ENCODE results near the gene SLC7A1.

The SLC7A1 gene

DNA sequence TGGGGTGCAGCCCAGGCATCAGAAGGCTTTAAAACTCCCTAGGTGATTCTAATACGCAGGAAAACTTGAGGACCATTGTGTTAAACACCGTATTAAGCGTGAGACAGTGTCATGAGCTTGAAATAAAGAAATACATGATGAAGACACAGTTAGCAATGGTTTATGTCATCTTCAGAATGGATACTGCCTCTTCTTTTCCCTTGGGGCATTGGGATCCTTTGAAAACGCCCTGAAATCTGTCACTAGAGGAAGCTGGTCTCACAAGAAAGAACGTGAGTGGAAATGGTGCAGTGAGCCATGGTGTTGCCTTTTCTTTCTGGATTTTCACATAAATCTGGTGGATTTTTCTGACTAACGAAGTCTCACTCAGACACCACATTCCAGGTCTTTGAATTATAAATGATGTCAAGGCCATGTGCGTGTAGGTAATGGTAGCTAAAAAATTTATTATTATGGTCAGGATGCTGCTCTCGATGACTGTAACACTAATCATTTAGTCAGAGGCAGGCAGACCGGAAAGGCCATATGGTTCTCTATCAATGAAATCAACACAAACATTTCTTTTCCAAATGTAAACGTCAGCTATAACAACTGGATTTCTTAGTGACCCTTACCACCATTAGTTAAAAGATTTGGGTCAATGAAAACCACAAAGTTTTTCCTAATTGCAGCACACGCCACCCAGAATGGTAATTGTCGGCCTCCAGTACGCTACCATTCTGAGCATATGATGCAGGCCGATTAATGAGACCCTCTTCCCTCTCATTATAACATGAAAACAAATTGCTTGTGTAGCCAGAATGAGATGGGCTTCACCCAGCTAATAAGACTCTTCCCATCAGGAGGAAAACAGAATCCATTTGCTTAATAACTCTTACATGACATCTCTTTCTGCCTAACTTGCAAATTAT lies 105.6 kb downstream of the SLC7A1 start:
- DNase-seq (ENCODE audit: low read depth) = no peak
- TF ChIP-seq, protein P1, sequence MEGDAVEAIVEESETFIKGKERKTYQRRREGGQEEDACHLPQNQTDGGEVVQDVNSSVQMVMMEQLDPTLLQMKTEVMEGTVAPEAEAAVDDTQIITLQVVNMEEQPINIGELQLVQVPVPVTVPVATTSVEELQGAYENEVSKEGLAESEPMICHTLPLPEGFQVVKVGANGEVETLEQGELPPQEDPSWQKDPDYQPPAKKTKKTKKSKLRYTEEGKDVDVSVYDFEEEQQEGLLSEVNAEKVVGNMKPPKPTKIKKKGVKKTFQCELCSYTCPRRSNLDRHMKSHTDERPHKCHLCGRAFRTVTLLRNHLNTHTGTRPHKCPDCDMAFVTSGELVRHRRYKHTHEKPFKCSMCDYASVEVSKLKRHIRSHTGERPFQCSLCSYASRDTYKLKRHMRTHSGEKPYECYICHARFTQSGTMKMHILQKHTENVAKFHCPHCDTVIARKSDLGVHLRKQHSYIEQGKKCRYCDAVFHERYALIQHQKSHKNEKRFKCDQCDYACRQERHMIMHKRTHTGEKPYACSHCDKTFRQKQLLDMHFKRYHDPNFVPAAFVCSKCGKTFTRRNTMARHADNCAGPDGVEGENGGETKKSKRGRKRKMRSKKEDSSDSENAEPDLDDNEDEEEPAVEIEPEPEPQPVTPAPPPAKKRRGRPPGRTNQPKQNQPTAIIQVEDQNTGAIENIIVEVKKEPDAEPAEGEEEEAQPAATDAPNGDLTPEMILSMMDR (IDR thresholded peaks at IDR 0.05; ENCODE audit: low read depth, low read length, missing control alignments) = no peak
- H3K4me3 ChIP-seq (ENCODE audit: low read depth, low read length) = no peak overlapping the region

DNA sequence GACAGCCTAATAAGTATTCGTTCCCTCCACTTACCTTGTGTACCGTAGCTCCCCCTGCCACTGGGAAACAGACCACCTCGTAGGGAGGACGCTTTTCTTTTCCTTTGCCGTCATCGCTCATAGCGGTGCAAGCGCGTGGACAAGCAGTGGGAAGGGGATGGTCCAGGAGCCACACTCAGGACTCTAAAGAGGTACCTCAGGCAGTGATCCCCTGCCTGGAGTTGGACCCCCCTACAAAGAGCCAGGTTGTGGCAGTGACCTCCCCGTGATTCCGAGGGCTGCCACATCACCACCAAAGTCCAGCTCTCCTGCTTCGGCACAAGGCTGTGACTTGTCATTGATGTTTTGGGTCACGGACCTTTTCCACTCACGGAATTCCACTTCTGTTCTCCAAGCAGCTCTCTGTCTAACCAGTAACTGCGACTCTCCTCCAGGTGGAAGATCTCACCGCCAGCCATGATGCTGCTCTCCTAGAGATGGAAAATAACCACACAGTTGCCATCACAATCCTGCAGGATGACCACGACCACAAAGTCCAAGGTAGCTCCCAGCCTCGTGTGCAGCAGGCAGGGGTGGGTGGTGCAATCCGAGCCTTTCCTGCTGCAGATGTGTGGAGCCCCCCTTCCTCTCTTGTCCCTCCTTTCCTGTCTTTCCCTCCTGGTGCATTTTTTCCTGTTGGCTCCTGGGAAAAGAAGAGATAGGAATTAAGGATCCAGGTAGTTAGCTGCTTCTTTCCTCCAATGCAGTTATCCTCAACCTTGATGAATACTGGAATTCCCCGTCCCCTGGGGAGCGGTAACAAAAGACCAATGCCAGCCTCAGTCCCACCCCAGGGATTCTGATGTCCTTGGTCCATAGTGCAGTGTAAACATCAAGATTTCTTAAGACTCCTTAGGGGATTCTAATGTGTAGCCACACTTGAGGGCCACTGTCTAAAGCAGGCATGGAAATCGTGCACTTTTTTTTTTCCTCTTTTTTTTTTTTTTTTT lies 107.7 kb downstream of the SLC7A1 start:
- H3K4me3 ChIP-seq (ENCODE audit: low read depth, low read length) = no peak overlapping the region
- DNase-seq (ENCODE audit: low read depth) = no peak
- TF ChIP-seq, protein P1 (IDR thresholded peaks at IDR 0.05; ENCODE audit: low read depth, low read length, missing control alignments) = no peak

DNA sequence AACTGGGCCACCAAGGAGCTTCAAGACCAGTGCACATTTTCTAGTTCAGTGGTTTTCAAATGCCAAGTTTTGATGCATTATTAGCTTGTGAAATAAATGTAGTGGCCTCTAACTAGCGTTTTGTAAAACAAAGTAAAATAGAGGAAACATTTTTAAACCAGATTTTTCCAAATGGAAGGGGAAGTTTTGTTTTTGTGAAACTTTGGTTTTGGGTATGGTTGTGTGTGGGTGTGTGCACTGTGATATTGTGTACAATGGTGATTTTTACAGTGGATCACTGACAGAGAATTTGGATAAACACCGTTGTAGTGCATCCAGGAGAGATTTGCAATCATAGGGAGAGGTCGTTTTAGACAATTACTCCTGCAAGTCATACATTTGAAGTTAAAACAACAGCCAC lies 108.9 kb downstream of the SLC7A1 start:
- H3K4me3 ChIP-seq (ENCODE audit: low read depth, low read length) = no peak overlapping the region
- TF ChIP-seq, protein P1 (IDR thresholded peaks at IDR 0.05; ENCODE audit: low read depth, low read length, missing control alignments) = no peak
- no peak for DNase-seq (ENCODE audit: low read depth)

DNA sequence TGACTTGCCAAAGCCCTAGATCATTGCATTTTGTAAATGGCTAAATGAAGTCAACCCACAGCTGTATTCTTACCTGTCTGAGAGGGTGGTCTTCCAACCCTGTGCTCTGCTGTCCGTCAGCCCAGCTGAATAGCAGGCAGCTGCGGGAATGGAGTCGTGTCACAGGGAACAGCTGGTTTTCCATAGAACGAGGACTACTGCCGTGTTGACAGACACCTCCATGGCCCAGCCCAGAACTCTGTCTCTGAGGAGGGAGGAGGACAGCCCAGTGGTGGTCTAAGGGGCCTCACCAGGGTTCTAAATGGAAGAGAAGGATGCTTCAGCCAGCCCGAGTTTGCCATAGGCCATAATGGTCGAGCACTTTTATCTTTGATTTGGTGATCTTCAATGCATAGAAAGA lies 110.7 kb downstream of the SLC7A1 start:
- DNase-seq (ENCODE audit: low read depth) = no peak
- TF ChIP-seq, protein P1 (IDR thresholded peaks at IDR 0.05; ENCODE audit: low read depth, low read length, missing control alignments) = no peak
- H3K4me3 ChIP-seq (ENCODE audit: low read depth, low read length) = no peak overlapping the region

DNA sequence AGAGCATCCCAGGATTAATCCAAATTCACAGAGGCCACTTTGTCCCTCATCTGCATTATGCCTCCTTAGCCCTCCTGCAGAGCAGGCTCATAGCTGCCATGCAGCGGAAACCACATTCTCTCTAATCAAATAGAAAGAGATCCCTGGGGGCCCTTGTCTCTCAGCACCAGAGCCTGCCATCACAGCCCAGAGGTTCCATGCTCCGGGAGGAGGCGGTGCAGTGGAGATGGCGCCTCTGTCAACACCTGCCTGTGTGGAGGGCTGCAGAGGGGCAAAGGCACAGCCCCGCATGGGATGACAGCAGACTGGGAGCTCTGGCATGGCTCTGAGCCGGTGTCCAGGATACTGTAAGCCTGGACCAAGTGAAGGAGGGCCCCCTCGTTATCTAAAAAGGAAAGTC lies 111.3 kb downstream of the SLC7A1 start:
- H3K4me3 ChIP-seq (ENCODE audit: low read depth, low read length) = no peak overlapping the region
- no peak for DNase-seq (ENCODE audit: low read depth)
- TF ChIP-seq, protein P1 (IDR thresholded peaks at IDR 0.05; ENCODE audit: low read depth, low read length, missing control alignments) = no peak

DNA sequence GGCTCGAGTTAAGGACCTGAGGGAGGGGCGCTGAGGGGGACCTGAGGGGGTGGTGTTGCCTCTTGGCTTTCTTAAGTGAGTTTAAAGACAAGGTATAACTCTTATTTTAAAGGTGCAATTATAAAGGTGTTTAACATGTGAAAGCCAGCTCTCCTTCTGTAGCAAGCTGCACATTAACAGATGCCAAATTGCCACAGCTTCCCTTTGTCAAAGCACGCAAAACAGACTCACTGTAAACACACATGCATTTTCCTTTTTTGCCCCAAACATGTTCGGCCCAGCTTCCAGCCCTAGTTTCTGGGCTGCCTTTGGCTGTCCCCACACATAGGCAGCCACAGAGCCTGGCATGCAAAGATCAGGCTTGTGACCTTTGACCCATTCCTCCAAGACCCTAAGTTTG lies 111.9 kb downstream of the SLC7A1 start:
- no peak overlapping the region for H3K4me3 ChIP-seq (ENCODE audit: low read depth, low read length)
- TF ChIP-seq, protein P1 (IDR thresholded peaks at IDR 0.05; ENCODE audit: low read depth, low read length, missing control alignments) = no peak
- DNase-seq (ENCODE audit: low read depth) = no peak

Data from GM12864 (cell line).